DND-41 (cell line): ENCODE measurements around the gene BFSP1.

Source experiments
- ATAC-seq: fragments of 200-7000 bp; cut with Tn5 transposase; 3 replicates; pipeline ENCODE4 v1.9.1; 2021; ENCODE audit warnings: low read depth; ENCODE audit not compliant: insufficient read depth
- DNase-seq: peaks from one replicate; pipeline ENCODE4 v3.0.0-alpha.2; 2020
- H2AFZ ChIP-seq: 2 replicates; pipeline ENCODE4 v1.6.0; 2012; ENCODE audit warnings: low read depth, low read length
- H3K27ac ChIP-seq: 2 replicates; pipeline ENCODE4 v1.5.1; 2012; ENCODE audit warnings: low read length, inconsistent platforms
- H3K27me3 ChIP-seq: fragments of 200-600 bp; sonication (generic); 2 replicates; pipeline ENCODE4 v1.6.0; 2012; ENCODE audit warnings: low read length, mild to moderate bottlenecking, inconsistent platforms; ENCODE audit not compliant: insufficient read depth, poor library complexity
- H3K36me3 ChIP-seq: 2 replicates; pipeline ENCODE4 v1.5.1; 2012; ENCODE audit warnings: low read length, inconsistent platforms; ENCODE audit not compliant: insufficient read depth
- H3K4me1 ChIP-seq: 2 replicates; pipeline ENCODE4 v1.5.1; 2012; ENCODE audit warnings: mild to moderate bottlenecking, low read length; ENCODE audit not compliant: insufficient read depth
- H3K4me2 ChIP-seq: 2 replicates; pipeline ENCODE4 v1.6.0; 2012; ENCODE audit warnings: mild to moderate bottlenecking, moderate library complexity, low read length, inconsistent platforms; ENCODE audit not compliant: insufficient read depth
- H3K4me3 ChIP-seq, 2 experiments: fragments of 200-600 bp in 1 of 2; shearing (Covaris generic) in 1 of 2; 2 replicates each; pipeline ENCODE4 v1.5.1; 2012 to 2016; ENCODE audit warnings: inconsistent platforms in 2 of 2, low read length in 2 of 2, mild to moderate bottlenecking in 2 of 2, low read depth in 1 of 2, moderate library complexity in 1 of 2
- H3K79me2 ChIP-seq: 2 replicates; pipeline ENCODE4 v1.6.0; 2012; ENCODE audit warnings: low read length, inconsistent platforms; ENCODE audit not compliant: insufficient read depth
- H3K9ac ChIP-seq: 2 replicates; pipeline ENCODE4 v1.6.0; 2012; ENCODE audit warnings: low read depth, mild to moderate bottlenecking, inconsistent platforms, low read length, moderate library complexity
- H3K9me3 ChIP-seq: 2 replicates; pipeline ENCODE4 v1.5.1; 2012; ENCODE audit warnings: low read length, moderate library complexity, mild to moderate bottlenecking, inconsistent platforms; ENCODE audit not compliant: insufficient read depth, severe bottlenecking
- H4K20me1 ChIP-seq: 2 replicates; pipeline ENCODE4 v1.6.0; 2012; ENCODE audit warnings: low read length; ENCODE audit not compliant: insufficient read depth
- EZH2 ChIP-seq: IDR thresholded peaks from 3 replicates; pipeline ENCODE4 v1.6.1; 2012; ENCODE audit warnings: borderline replicate concordance, low read depth, mild to moderate bottlenecking, moderate library complexity, low read length, inconsistent platforms; ENCODE audit not compliant: severe bottlenecking
- TF ChIP-seq, protein P1 (sequence below): IDR thresholded peaks from 2 replicates; pipeline ENCODE4 v1.5.1; 2012; ENCODE audit warnings: borderline replicate concordance, low read length, moderate library complexity, mild to moderate bottlenecking; ENCODE audit not compliant: poor library complexity, severe bottlenecking; ENCODE audit errors: extremely low read depth

The BFSP1 gene

DNA sequence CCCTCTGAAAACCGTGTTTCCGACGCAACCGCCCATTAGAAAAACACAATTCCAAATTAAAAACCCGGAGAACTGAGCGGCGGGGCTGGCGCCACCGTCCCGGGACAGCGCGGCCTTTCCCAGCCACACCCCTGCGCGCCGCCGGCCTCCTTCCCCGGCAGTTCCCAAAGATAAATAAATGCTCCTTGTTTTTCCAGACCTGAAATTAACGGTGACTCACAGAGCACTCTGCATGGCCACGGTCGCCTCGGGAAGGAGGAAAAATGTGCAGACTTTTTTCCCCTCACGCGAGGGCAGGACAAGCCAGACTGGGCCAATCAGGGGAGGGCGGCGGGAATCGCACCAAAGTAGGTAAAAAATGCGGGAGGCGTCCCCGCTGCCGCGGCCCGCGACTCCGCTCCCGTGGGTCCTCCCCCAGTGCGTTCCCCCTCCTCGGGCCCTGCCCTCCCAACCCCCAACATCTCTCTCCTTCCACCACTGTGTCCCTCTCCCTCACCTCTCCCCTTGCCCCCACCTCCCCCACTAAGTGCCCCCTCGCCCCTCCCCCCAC is 37.9 kb upstream of the BFSP1 start:
- Histone ChIP-seq H3K9ac (no peak overlapping the region), H2AFZ (0 out of 2 replicates have a peak overlapping the region, but pooled peaks have one; percentile 7)

DNA sequence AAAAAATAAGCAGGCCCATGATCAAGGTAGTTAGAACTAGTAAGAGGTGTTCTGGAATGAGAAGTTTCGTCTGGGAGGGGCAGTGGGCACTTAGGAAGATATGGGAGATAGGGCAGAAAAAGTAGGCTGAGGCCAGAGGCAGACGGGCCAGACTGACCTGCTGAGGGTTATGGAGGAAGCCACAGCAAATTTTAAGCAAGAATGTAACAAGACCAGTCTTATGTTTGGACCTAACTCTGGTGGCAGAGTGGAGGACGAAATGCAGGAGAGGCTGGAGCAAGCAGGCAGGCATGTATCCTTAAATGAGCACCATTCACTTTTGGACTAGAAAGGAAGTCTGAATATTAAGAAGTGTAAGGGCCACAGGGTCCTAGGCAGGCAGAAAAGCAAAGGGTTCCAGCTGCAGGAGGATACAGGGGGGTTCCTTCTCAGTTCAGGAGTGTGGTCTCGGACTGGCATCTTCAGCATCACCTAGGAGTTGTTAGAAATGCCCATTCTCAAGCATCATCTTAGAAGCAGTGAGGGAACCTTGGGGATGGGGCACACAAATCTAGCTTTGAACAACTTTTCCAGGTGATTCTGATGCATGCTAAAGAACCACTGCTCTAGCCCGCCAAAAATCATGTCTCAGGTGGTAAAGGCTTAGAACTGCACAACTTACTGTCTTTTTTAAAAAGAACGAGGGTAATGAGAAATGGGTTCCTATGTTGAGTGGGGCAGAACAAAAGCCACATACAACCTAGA is 37.0 kb upstream of the BFSP1 start:
- H3K79me2 ChIP-seq: no peaks in the 10 kb centered on the region
- DNase-seq (no peak), ATAC-seq (no peak)
- peaks cover 13% of the 10 kb centered on the region for H3K4me1 ChIP-seq
- no peaks in the 10 kb centered on the region; the same call in 1 of the 2 replicates for H3K36me3 ChIP-seq
- no peak overlapping the region for H3K27ac ChIP-seq
- no peak overlapping the region for H3K4me3 ChIP-seq
- H3K9ac ChIP-seq: no peak overlapping the region
- TF ChIP-seq, protein P1, sequence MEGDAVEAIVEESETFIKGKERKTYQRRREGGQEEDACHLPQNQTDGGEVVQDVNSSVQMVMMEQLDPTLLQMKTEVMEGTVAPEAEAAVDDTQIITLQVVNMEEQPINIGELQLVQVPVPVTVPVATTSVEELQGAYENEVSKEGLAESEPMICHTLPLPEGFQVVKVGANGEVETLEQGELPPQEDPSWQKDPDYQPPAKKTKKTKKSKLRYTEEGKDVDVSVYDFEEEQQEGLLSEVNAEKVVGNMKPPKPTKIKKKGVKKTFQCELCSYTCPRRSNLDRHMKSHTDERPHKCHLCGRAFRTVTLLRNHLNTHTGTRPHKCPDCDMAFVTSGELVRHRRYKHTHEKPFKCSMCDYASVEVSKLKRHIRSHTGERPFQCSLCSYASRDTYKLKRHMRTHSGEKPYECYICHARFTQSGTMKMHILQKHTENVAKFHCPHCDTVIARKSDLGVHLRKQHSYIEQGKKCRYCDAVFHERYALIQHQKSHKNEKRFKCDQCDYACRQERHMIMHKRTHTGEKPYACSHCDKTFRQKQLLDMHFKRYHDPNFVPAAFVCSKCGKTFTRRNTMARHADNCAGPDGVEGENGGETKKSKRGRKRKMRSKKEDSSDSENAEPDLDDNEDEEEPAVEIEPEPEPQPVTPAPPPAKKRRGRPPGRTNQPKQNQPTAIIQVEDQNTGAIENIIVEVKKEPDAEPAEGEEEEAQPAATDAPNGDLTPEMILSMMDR: no peak
- TF ChIP-seq EZH2: no peak
- H3K4me2 ChIP-seq: no peak overlapping the region
- H2AFZ ChIP-seq: no peak overlapping the region
- peaks cover 3% of the 10 kb centered on the region for H3K27me3 ChIP-seq
- peaks cover 7% of the 10 kb centered on the region; the same call in 1 of the 2 replicates for H4K20me1 ChIP-seq
- no peaks in the 10 kb centered on the region for H3K9me3 ChIP-seq

More for the DNA sequence above, 37.9 kb upstream of the BFSP1 start:
- ATAC-seq (no peak), DNase-seq (no peak)
- Histone ChIP-seq H3K4me1 (peaks cover 13% of the 10 kb centered on the region), H3K9me3 (no peaks in the 10 kb centered on the region), H3K4me2 (peak overlapping the region; percentile 83), H3K27me3 (peaks cover 3% of the 10 kb centered on the region), H3K79me2 (no peaks in the 10 kb centered on the region), H3K36me3 (no peaks in the 10 kb centered on the region; the same call in 1 of the 2 replicates), H3K27ac (no peak overlapping the region), H4K20me1 (peaks cover 7% of the 10 kb centered on the region; the same call in 1 of the 2 replicates), H3K4me3 (no peak overlapping the region)
- TF ChIP-seq EZH2: no peak
- TF ChIP-seq, protein P1: no peak

DNA sequence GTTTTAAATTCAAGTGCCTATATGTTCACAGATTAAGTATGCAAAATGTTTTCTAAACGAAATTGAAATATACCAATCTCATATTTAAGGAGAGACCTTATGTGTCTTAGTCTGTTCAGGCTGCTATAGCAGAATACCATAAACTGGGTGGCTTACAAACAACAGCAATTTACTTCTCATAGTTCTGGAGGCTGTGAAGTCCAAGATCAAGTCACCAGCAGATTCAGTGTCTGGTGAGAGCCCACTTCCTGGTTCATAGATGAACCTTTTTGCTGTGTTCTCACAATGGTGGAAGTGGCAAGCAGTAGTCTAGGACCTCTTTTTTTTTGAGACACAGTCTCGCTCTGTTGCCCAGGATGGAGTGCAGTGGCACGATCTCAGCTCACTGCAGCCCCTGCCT is 35.2 kb upstream of the BFSP1 start:
- Histone ChIP-seq H3K9me3 (no peaks in the 10 kb centered on the region), H4K20me1 (peaks cover 4% of the 10 kb centered on the region; the same call in 1 of the 2 replicates), H2AFZ (no peak overlapping the region), H3K27me3 (peaks cover 3% of the 10 kb centered on the region), H3K4me1 (peaks cover 13% of the 10 kb centered on the region), H3K4me2 (no peak overlapping the region), H3K79me2 (no peaks in the 10 kb centered on the region), H3K9ac (no peak overlapping the region), H3K4me3 (no peak overlapping the region), H3K36me3 (no peaks in the 10 kb centered on the region; the same call in 1 of the 2 replicates), H3K27ac (no peak overlapping the region)
- DNase-seq: no peak
- TF ChIP-seq EZH2: no peak
- TF ChIP-seq, protein P1: no peak
- ATAC-seq: no peak
